ENCODE results near the gene ABI2.
"Not testable (repeated sequence)": the region's sequence is repeated elsewhere in the genome, so short reads cannot be mapped to it uniquely, and the experiment has no call there.

GRCh38 chr2:203342374-203342773 lies 14.2 kb downstream of the ABI2 start:
- not testable (repeated sequence) for TF ChIP-seq EP300, CTCF (IDR thresholded peaks at IDR 0.05)

All from ovary (tissue), 3 donors.